Liver (tissue), 3 donors: ENCODE data around the gene COL21A1.

Experiments used
- CTCF ChIP-seq: fragments of 150-350 bp; IDR thresholded peaks from 2 replicates; pipeline ENCODE4 v1.5.1; 2017; ENCODE audit warnings: improper control_type of control experiment, low read depth, low read length; ENCODE audit not compliant: missing input control
- FOXA1 ChIP-seq: IDR thresholded peaks from 2 replicates; pipeline ENCODE4 v1.6.1; 2016; ENCODE audit warnings: antibody characterized with exemption
- GABPA ChIP-seq, 2 donors: IDR thresholded peaks in 1 of 2; conservative IDR thresholded peaks in 1 of 2; 2 replicates each; pipeline ENCODE4 v1.6.1; 2016; ENCODE audit warnings: antibody characterized with exemption in 2 of 2, mild to moderate bottlenecking in 1 of 2, moderate library complexity in 1 of 2
- MAX ChIP-seq: IDR thresholded peaks from 2 replicates; pipeline ENCODE4 v1.6.1; 2016; ENCODE audit warnings: antibody characterized with exemption
- REST ChIP-seq: IDR thresholded peaks from 2 replicates; pipeline ENCODE4 v1.6.1; 2016; ENCODE audit warnings: antibody characterized with exemption, mild to moderate bottlenecking
- RXRA ChIP-seq, 2 donors: IDR thresholded peaks; 2 replicates each; pipeline ENCODE4 v1.6.1; 2017 to 2018; ENCODE audit warnings: antibody characterized with exemption in 2 of 2, mild to moderate bottlenecking in 1 of 2
- SP1 ChIP-seq: IDR thresholded peaks from 2 replicates; pipeline ENCODE4 v1.6.1; 2018; ENCODE audit warnings: antibody characterized with exemption, mild to moderate bottlenecking
- ZBTB33 ChIP-seq: IDR thresholded peaks from 2 replicates; pipeline ENCODE4 v1.6.1; 2016; ENCODE audit warnings: antibody characterized with exemption
- donor health status: healthy.
- donor health status: healthy.

- TF ChIP-seq CTCF (no peak), RXRA (IDR thresholded peaks at IDR 0.05) (no peak), MAX (no peak), REST (no peak), FOXA1 (no peak), ZBTB33 (no peak), SP1 (no peak), GABPA (IDR thresholded peaks at IDR 0.05 in 1 of 2, conservative IDR thresholded peaks at IDR 0.05 in 1 of 2) (no peak)
Observed at GRCh38 chr6:56072856-56073255, 174.5 kb downstream of the COL21A1 start.
